ENCODE results near the gene SCN3A. TPM values are rescaled to one million over a fixed set of nuclear protein-coding genes. Genes with fewer than 3 reads are reported as not detected.

SCN3A gene
- total and polyA plus RNA-seq, 2 of the 4 experiments (the other 2 are of a cell fraction): 0.26 to 0.90 TPM

DNA sequence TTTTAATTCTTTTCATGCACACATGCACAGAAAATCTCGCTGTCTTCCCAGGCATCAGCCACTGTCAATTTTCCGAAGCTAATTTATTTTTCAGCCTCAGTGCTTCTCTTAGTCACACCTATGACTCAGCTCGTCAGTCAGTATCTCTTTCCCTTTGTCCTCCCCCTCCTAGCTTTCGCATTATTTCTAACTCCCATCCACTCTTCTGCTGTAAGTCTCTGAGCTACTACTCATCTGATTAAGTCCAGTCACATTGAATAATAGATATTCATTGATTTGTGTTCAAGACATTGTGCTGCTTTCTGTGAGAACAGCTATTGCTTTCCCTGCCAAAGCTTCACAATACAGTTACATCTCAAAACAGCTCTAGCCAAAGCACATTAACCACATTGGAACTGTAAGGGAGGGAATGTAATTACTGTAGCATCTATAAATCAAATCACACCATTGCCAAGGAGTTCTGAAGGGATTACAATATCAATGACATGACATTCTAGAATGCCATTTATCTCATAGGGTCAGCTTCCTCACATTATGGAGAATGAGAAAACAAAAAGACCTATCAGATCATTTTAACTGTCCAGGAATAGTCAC lies 89.4 kb downstream of the SCN3A start:
- H3K36me3 ChIP-seq (ENCODE audit: control insufficient read depth, insufficient read depth, low read length): no peaks in the 10 kb centered on the region
- H4K5ac ChIP-seq (ENCODE audit: low read depth, low read length): no peak overlapping the region
- POLR2A ChIA-PET (ENCODE audit: unreplicated experiment): no interaction called here
- intact Hi-C loops (cut with micrococcal nuclease) (no loop called here), dilution Hi-C loops (cut with HindIII; ENCODE audit: low sequenced_read_pairs, unreplicated experiment) (no loop called here), in situ Hi-C loops (cut with MboI; ENCODE audit: low sequenced_read_pairs) (no loop called here)
- no peak overlapping the region for H3K18ac ChIP-seq (ENCODE audit: low read depth, low read length)
- no peak overlapping the region for H4K8ac ChIP-seq (ENCODE audit: low read depth in 2 of 2, low read length in 2 of 2)
- H2AK5ac ChIP-seq (ENCODE audit: low read depth, low read length): no peak overlapping the region
- no peaks in the 10 kb centered on the region for H3K9me1 ChIP-seq (ENCODE audit: insufficient read depth, low read length)
- BruUV-seq (replicated peaks): no TSS peak
- ATAC-seq (ENCODE audit: low read depth) (peak; percentile 81), DNase-seq (peak; percentile 67)
- H3K27me3 ChIP-seq (ENCODE audit: control insufficient read depth, insufficient read depth, low read length): no peaks in the 10 kb centered on the region
- peak overlapping the region; percentile 77 for H2BK20ac ChIP-seq (ENCODE audit: low read depth, low read length)
- no peak overlapping the region for H3K4me3 ChIP-seq (ENCODE audit: insufficient read depth, low read depth, low read length)
- peak overlapping the region; percentile 72; the same call in 1 of the 2 replicates for H2BK120ac ChIP-seq (ENCODE audit: low read depth, low read length)
- H3K23ac ChIP-seq (ENCODE audit: low read depth, low read length): peak overlapping the region; percentile 20; the same call in 1 of the 2 replicates
- H3K9me3 ChIP-seq (ENCODE audit: control insufficient read depth, insufficient read depth, low read length): no peaks in the 10 kb centered on the region
- H3K14ac ChIP-seq (replicated peaks; ENCODE audit: low read depth, low read length): peak overlapping the region; percentile 10; the same call in 1 of the 2 replicates
- peak overlapping the region; percentile 6; the same call in 1 of the 2 replicates for H3K4ac ChIP-seq (ENCODE audit: low read depth, low read length)
- WGBS, 2 experiments (ENCODE audit: extremely low coverage in 2 of 2, insufficient read length in 1 of 2): no CpG with 5 or more reads among the region's 4 CpGs
- no peaks in the 10 kb centered on the region for H3K4me1 ChIP-seq (ENCODE audit: control insufficient read depth, insufficient read depth, low read length)
- no peak overlapping the region for H3K27ac ChIP-seq (ENCODE audit: insufficient read depth, low read length)
- no peak overlapping the region for H3K56ac ChIP-seq (ENCODE audit: extremely low read depth, insufficient read depth, low read length)
- CTCF ChIA-PET: interaction anchor here (0.6 to 0.9 kb wide), 2 partner anchors 76 to 273 kb away, joined by 3 read pairs; partner anchors contain the start of gene COBLL1
- no peak overlapping the region for H2AK9ac ChIP-seq (replicated peaks; ENCODE audit: low read depth, low read length, poor library complexity)
- H2AFZ ChIP-seq (replicated peaks; ENCODE audit: low read length, poor library complexity): no peak overlapping the region
- H3K4me2 ChIP-seq (ENCODE audit: low read depth, low read length): peak overlapping the region; percentile 84; the same call in 1 of the 2 replicates
- TF ChIP-seq NFE2L2 (IDR thresholded peaks at IDR 0.05; ENCODE audit: low read depth, low read length): no peak
- TF ChIP-seq SMC3 (IDR thresholded peaks at IDR 0.05; ENCODE audit: low read depth, low read length): no peak
- peak; percentile 38; the same call in 1 of the 2 replicates for TF ChIP-seq FOS (IDR thresholded peaks at IDR 0.05; ENCODE audit: low read depth, low read length)
- no peak for TF ChIP-seq MAFK (IDR thresholded peaks at IDR 0.05; ENCODE audit: low read depth, low read length)
- peak; percentile 5; the same call in 1 of the 2 replicates for TF ChIP-seq BHLHE40 (IDR thresholded peaks at IDR 0.05; ENCODE audit: low read depth, low read length)
- TF ChIP-seq, protein P1, sequence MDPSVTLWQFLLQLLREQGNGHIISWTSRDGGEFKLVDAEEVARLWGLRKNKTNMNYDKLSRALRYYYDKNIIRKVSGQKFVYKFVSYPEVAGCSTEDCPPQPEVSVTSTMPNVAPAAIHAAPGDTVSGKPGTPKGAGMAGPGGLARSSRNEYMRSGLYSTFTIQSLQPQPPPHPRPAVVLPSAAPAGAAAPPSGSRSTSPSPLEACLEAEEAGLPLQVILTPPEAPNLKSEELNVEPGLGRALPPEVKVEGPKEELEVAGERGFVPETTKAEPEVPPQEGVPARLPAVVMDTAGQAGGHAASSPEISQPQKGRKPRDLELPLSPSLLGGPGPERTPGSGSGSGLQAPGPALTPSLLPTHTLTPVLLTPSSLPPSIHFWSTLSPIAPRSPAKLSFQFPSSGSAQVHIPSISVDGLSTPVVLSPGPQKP (IDR thresholded peaks at IDR 0.05; ENCODE audit: borderline replicate concordance, low read depth, low read length): no peak
- TF ChIP-seq POLR2A (IDR thresholded peaks at IDR 0.05; ENCODE audit: low read depth, low read length): no peak
- TF ChIP-seq, protein P2, sequence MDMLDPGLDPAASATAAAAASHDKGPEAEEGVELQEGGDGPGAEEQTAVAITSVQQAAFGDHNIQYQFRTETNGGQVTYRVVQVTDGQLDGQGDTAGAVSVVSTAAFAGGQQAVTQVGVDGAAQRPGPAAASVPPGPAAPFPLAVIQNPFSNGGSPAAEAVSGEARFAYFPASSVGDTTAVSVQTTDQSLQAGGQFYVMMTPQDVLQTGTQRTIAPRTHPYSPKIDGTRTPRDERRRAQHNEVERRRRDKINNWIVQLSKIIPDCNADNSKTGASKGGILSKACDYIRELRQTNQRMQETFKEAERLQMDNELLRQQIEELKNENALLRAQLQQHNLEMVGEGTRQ (IDR thresholded peaks at IDR 0.05; ENCODE audit: low read depth, low read length): no peak
- no peak for TF ChIP-seq CEBPB (IDR thresholded peaks at IDR 0.05; ENCODE audit: low read depth, low read length)
- TF ChIP-seq CHD1 (IDR thresholded peaks at IDR 0.05; ENCODE audit: low read depth, low read length): no peak
- TF ChIP-seq RCOR1 (IDR thresholded peaks at IDR 0.05; ENCODE audit: insufficient replicate concordance, low read length): no peak
- no peak for TF ChIP-seq RAD21 (IDR thresholded peaks at IDR 0.05; ENCODE audit: low read length)
- TF ChIP-seq, protein P3, sequence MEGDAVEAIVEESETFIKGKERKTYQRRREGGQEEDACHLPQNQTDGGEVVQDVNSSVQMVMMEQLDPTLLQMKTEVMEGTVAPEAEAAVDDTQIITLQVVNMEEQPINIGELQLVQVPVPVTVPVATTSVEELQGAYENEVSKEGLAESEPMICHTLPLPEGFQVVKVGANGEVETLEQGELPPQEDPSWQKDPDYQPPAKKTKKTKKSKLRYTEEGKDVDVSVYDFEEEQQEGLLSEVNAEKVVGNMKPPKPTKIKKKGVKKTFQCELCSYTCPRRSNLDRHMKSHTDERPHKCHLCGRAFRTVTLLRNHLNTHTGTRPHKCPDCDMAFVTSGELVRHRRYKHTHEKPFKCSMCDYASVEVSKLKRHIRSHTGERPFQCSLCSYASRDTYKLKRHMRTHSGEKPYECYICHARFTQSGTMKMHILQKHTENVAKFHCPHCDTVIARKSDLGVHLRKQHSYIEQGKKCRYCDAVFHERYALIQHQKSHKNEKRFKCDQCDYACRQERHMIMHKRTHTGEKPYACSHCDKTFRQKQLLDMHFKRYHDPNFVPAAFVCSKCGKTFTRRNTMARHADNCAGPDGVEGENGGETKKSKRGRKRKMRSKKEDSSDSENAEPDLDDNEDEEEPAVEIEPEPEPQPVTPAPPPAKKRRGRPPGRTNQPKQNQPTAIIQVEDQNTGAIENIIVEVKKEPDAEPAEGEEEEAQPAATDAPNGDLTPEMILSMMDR (conservative IDR thresholded peaks at IDR 0.05; ENCODE audit: low read depth, low read length): no peak
- TF ChIP-seq RFX5 (IDR thresholded peaks at IDR 0.05; ENCODE audit: low read depth, low read length): no peak
- no peak for TF ChIP-seq MXI1 (IDR thresholded peaks at IDR 0.05; ENCODE audit: borderline replicate concordance, low read depth, low read length)
- no peak for TF ChIP-seq MAZ (IDR thresholded peaks at IDR 0.05; ENCODE audit: borderline replicate concordance, low read depth, low read length)
- H4K91ac ChIP-seq (ENCODE audit: insufficient read depth, low read depth, low read length): no peak overlapping the region
- no peak overlapping the region for H2BK5ac ChIP-seq (ENCODE audit: low read depth, low read length, poor library complexity, severe bottlenecking)
- no peaks in the 10 kb centered on the region for H3K79me1 ChIP-seq (ENCODE audit: low read depth in 1 of 2, low read length in 2 of 2)
- no peak overlapping the region; the same call in 2 of the 3 replicates for H2BK15ac ChIP-seq (ENCODE audit: low read depth, low read length)
- no peak overlapping the region for H3K9ac ChIP-seq (ENCODE audit: low read depth, low read length)
- H4K20me1 ChIP-seq (ENCODE audit: insufficient read depth, low read length): no peaks in the 10 kb centered on the region

Data from IMR-90 (cell line).